H9 (cell line): Measurements from ENCODE around the gene ZNF544. TPM values are rescaled to one million over a fixed set of nuclear protein-coding genes. Genes with fewer than 3 reads are reported as not detected.

Experiments used
- DNase-seq: peaks from one replicate; pipeline ENCODE4 v3.0.0-alpha.2; 2017
- H2AFZ ChIP-seq: one replicate; pipeline ENCODE4 v1.6.1; 2013; ENCODE audit warnings: mild to moderate bottlenecking, low read length, control low read depth, moderate library complexity
- H2AK5ac ChIP-seq: 2 replicates; pipeline ENCODE4 v1.6.1; 2013; ENCODE audit warnings: low read length, control low read depth, mixed read lengths; ENCODE audit not compliant: insufficient read length
- H2BK120ac ChIP-seq: one replicate; pipeline ENCODE4 v1.6.1; 2013; ENCODE audit warnings: low read depth, mild to moderate bottlenecking, low read length, control low read depth, inconsistent platforms; ENCODE audit not compliant: poor library complexity, severe bottlenecking
- H2BK12ac ChIP-seq: 2 replicates; pipeline ENCODE4 v1.6.1; 2013; ENCODE audit warnings: low read length, control low read depth, mixed read lengths, low read depth; ENCODE audit not compliant: insufficient read length
- H2BK15ac ChIP-seq: 2 replicates; pipeline ENCODE4 v1.6.1; 2013; ENCODE audit warnings: low read depth, low read length, control low read depth
- H2BK20ac ChIP-seq: one replicate; pipeline ENCODE4 v1.6.1; 2013; ENCODE audit warnings: low read depth, mild to moderate bottlenecking, low read length, control low read depth, inconsistent platforms; ENCODE audit not compliant: poor library complexity, severe bottlenecking
- H2BK5ac ChIP-seq: 2 replicates; pipeline ENCODE4 v1.6.1; 2013; ENCODE audit warnings: low read length, control low read depth, mixed read lengths; ENCODE audit not compliant: insufficient read length
- H3K14ac ChIP-seq: 2 replicates; pipeline ENCODE4 v1.6.1; 2013; ENCODE audit warnings: low read length, control low read depth; ENCODE audit not compliant: insufficient read depth
- H3K18ac ChIP-seq: 2 replicates; pipeline ENCODE4 v1.6.1; 2013; ENCODE audit warnings: low read depth, mild to moderate bottlenecking, mixed read lengths, low read length, control low read depth; ENCODE audit not compliant: insufficient read length
- H3K23ac ChIP-seq: 2 replicates; pipeline ENCODE4 v1.6.1; 2013; ENCODE audit warnings: low read length, control low read depth, mixed read lengths, low read depth; ENCODE audit not compliant: insufficient read length
- H3K23me2 ChIP-seq: 2 replicates; pipeline ENCODE4 v1.6.1; 2013; ENCODE audit warnings: low read depth, mild to moderate bottlenecking, mixed read lengths, low read length, control low read depth; ENCODE audit not compliant: insufficient read length, poor library complexity, severe bottlenecking
- H3K27ac ChIP-seq: 2 replicates; pipeline ENCODE4 v1.5.1; 2013; ENCODE audit warnings: low read length, control low read depth, mixed read lengths, low read depth; ENCODE audit not compliant: insufficient read length
- H3K27me3 ChIP-seq: 2 replicates; pipeline ENCODE4 v1.6.1; 2013; ENCODE audit warnings: low read length, control low read depth, inconsistent platforms; ENCODE audit not compliant: insufficient read depth
- H3K4ac ChIP-seq: 2 replicates; pipeline ENCODE4 v1.6.1; 2013; ENCODE audit warnings: low read depth, mild to moderate bottlenecking, control low read depth, inconsistent platforms, low read length, moderate library complexity
- H3K4me1 ChIP-seq: 2 replicates; pipeline ENCODE4 v1.6.1; 2013; ENCODE audit warnings: low read length, control low read depth, inconsistent platforms; ENCODE audit not compliant: insufficient read depth
- H3K4me2 ChIP-seq: 2 replicates; pipeline ENCODE4 v1.6.1; 2013; ENCODE audit warnings: low read length, control low read depth, mixed read lengths; ENCODE audit not compliant: insufficient read length, insufficient read depth
- H3K56ac ChIP-seq: 2 replicates; pipeline ENCODE4 v1.6.1; 2013; ENCODE audit warnings: low read depth, mild to moderate bottlenecking, mixed read lengths, low read length, control low read depth; ENCODE audit not compliant: insufficient read length
- H3K79me1 ChIP-seq: 2 replicates; pipeline ENCODE4 v1.6.1; 2013; ENCODE audit warnings: low read depth, mild to moderate bottlenecking, moderate library complexity, low read length, control low read depth, inconsistent platforms; ENCODE audit not compliant: insufficient read depth, poor library complexity, severe bottlenecking
- H3K79me2 ChIP-seq: 2 replicates; pipeline ENCODE4 v1.6.1; 2013; ENCODE audit warnings: low read length, control low read depth, inconsistent platforms; ENCODE audit not compliant: insufficient read depth
- H3K9ac ChIP-seq: 2 replicates; pipeline ENCODE4 v1.6.1; 2013; ENCODE audit warnings: low read length, control low read depth, mixed read lengths; ENCODE audit not compliant: insufficient read length; ENCODE audit errors: extremely low read depth
- H3K9me3 ChIP-seq: one replicate; pipeline ENCODE4 v1.6.1; 2013; ENCODE audit warnings: low read depth, low read length, inconsistent platforms; ENCODE audit not compliant: control insufficient read depth
- H3T11ph ChIP-seq: one replicate; pipeline ENCODE4 v1.6.1; 2013; ENCODE audit warnings: mild to moderate bottlenecking, low read length, control low read depth, inconsistent platforms
- H4K20me1 ChIP-seq: one replicate; pipeline ENCODE4 v1.6.1; 2013; ENCODE audit not compliant: control insufficient read depth, insufficient read length, insufficient read depth
- H4K5ac ChIP-seq: 2 replicates; pipeline ENCODE4 v1.6.1; 2013; ENCODE audit warnings: low read depth, mild to moderate bottlenecking, mixed read lengths, low read length, control low read depth; ENCODE audit not compliant: insufficient read length
- H4K8ac ChIP-seq: replicated peaks from 2 replicates; pipeline ENCODE4 v1.6.1; 2013; ENCODE audit warnings: low read length, control low read depth, mixed read lengths, low read depth; ENCODE audit not compliant: insufficient read length
- H4K91ac ChIP-seq: 2 replicates; pipeline ENCODE4 v1.6.1; 2013; ENCODE audit warnings: low read depth, mild to moderate bottlenecking, moderate library complexity, mixed read lengths, low read length, control low read depth; ENCODE audit not compliant: insufficient read length
- H3K27ac Mint-ChIP-seq, 3 experiments: 2 replicates in 2 of 3; 3 replicates in 1 of 3; pipeline ENCODE4 v1.8.0; 2020 to 2021; ENCODE audit warnings: mixed read lengths in 3 of 3, mild to moderate bottlenecking in 1 of 3, moderate library complexity in 1 of 3
- H3K27me3 Mint-ChIP-seq: 2 replicates; pipeline ENCODE4 v1.8.0; 2021; ENCODE audit warnings: low read depth, mild to moderate bottlenecking, moderate library complexity, mixed read lengths
- H3K36me3 Mint-ChIP-seq, 3 experiments: 2 replicates in 2 of 3; 3 replicates in 1 of 3; pipeline ENCODE4 v1.8.0; 2020 to 2021; ENCODE audit warnings: low read depth in 3 of 3, mixed read lengths in 3 of 3; ENCODE audit not compliant: insufficient read depth in 1 of 3
- H3K4me1 Mint-ChIP-seq, 2 experiments: 2 replicates each; pipeline ENCODE4 v1.8.0; 2020; ENCODE audit warnings: mixed read lengths in 2 of 2
- H3K4me3 Mint-ChIP-seq, 2 experiments: 2 replicates in 1 of 2; 3 replicates in 1 of 2; pipeline ENCODE4 v1.8.0; 2020 to 2021; ENCODE audit warnings: mild to moderate bottlenecking in 2 of 2, mixed read lengths in 2 of 2, moderate library complexity in 1 of 2
- H3K9me3 Mint-ChIP-seq, 2 experiments: 2 replicates in 1 of 2; 3 replicates in 1 of 2; pipeline ENCODE4 v1.8.0; 2020; ENCODE audit warnings: mild to moderate bottlenecking in 2 of 2, mixed read lengths in 2 of 2, moderate library complexity in 1 of 2
- CTCF ChIP-seq: fragments of 200-600 bp; sonication (generic); conservative IDR thresholded peaks from 3 replicates; pipeline ENCODE4 v1.8.0; 2021; ENCODE audit warnings: antibody characterized with exemption, mild to moderate bottlenecking
- WGBS: extraction: QIAGEN DNeasy Blood & Tissue Kit; methylation state at CpG from one replicate; pipeline ENCODE4 v1.1.7; 2013; ENCODE audit warnings: missing lambda C conversion rate, low lambda C conversion rate, mixed read lengths; ENCODE audit not compliant: insufficient read length; ENCODE audit errors: extremely low coverage; 5-methylcytosine and 5-hydroxymethylcytosine counted together
- total RNA-seq: library from RNA; stranded (reverse); gene quantifications from 2 replicates; pipeline ENCODE4 v1.2.1, GENCODE V29; 2021

The ZNF544 gene
- total RNA-seq, 1 experiment from 2014 or later = 97.2 TPM

- H3K23me2 ChIP-seq = peaks cover 4% of the 10 kb centered on the region
- H3K79me2 ChIP-seq = peaks cover 2% of the 10 kb centered on the region; the same call in 1 of the 2 replicates
- no CpG with 5 or more reads among the region's 13 CpGs for WGBS
- H2AK5ac ChIP-seq = no peak overlapping the region
- H3K14ac ChIP-seq = no peak overlapping the region; the same call in 1 of the 2 replicates
- no peak overlapping the region for H3K27ac ChIP-seq
- no peak overlapping the region for H3K18ac ChIP-seq
- H4K8ac ChIP-seq = no peak overlapping the region
- no peak overlapping the region for H3K4ac ChIP-seq
- H3K4me2 ChIP-seq = peak overlapping the region; percentile 78
- H3K4me3 Mint-ChIP-seq = peak overlapping the region; percentile 90 to 92
- no peak overlapping the region for H3K23ac ChIP-seq
- H2BK20ac ChIP-seq = no peak overlapping the region
- no peak overlapping the region for H2BK15ac ChIP-seq
- H2BK12ac ChIP-seq = no peak overlapping the region
- H4K5ac ChIP-seq = no peak overlapping the region
- H3K4me1 ChIP-seq = no peaks in the 10 kb centered on the region
- H3K27me3 ChIP-seq = no peaks in the 10 kb centered on the region
- H3K9me3 ChIP-seq = peaks cover 37% of the 10 kb centered on the region
- H3K36me3 Mint-ChIP-seq = peaks cover 51 to 67% (median 66%) of the 10 kb centered on the region in 3 experiments
- H3K27me3 Mint-ChIP-seq = no peaks in the 10 kb centered on the region
- no peak overlapping the region for H4K91ac ChIP-seq
- H3K9me3 Mint-ChIP-seq = peaks cover 55 to 81% of the 10 kb centered on the region in 2 experiments
- no peak overlapping the region for H3T11ph ChIP-seq
- H3K9ac ChIP-seq = peak overlapping the region; percentile 52
- no peaks in the 10 kb centered on the region for H3K79me1 ChIP-seq
- TF ChIP-seq CTCF = no peak
- peaks cover 4 to 11% of the 10 kb centered on the region in 2 experiments for H3K4me1 Mint-ChIP-seq
- H2BK5ac ChIP-seq = no peak overlapping the region
- no peak overlapping the region for H2AFZ ChIP-seq
- peak overlapping the region in 2 of 3 experiments; percentile 89 to 99; a peak in 2 of 7 replicates for H3K27ac Mint-ChIP-seq
- no peak overlapping the region for H2BK120ac ChIP-seq
- DNase-seq = no peak
- H4K20me1 ChIP-seq = no peaks in the 10 kb centered on the region
- H3K56ac ChIP-seq = no peak overlapping the region
These were observed 44.9 kb upstream of the ZNF544 start for GRCh38 chr19:58183817-58184215.
